ENCODE measurements around the gene ERICH3.

ERICH3 gene

DNA sequence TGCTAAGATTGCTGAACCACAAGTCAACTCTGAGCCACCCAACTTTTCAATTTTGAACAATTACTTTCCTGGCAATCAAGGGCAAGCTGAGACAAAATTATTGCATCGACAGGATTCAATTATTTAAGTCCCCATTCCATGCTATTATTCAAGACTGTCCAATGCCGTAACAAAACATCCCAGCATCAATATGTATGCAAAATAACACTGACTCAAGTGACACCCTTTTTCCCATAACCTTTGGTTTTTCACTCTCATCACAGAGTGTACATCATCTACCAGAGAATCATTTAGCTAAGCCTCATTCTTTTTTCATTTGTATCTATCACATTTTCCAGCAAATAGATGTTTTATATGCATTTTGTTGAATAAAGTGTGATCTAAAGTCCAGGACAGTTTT, 54.6 kb downstream of the ERICH3 start:
- no peak overlapping the region for H3K4me3 ChIP-seq (ENCODE audit: low read length)
- DNase-seq (ENCODE audit: low read depth), result no peak
- TF ChIP-seq, protein P1, sequence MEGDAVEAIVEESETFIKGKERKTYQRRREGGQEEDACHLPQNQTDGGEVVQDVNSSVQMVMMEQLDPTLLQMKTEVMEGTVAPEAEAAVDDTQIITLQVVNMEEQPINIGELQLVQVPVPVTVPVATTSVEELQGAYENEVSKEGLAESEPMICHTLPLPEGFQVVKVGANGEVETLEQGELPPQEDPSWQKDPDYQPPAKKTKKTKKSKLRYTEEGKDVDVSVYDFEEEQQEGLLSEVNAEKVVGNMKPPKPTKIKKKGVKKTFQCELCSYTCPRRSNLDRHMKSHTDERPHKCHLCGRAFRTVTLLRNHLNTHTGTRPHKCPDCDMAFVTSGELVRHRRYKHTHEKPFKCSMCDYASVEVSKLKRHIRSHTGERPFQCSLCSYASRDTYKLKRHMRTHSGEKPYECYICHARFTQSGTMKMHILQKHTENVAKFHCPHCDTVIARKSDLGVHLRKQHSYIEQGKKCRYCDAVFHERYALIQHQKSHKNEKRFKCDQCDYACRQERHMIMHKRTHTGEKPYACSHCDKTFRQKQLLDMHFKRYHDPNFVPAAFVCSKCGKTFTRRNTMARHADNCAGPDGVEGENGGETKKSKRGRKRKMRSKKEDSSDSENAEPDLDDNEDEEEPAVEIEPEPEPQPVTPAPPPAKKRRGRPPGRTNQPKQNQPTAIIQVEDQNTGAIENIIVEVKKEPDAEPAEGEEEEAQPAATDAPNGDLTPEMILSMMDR (IDR thresholded peaks at IDR 0.05; ENCODE audit: insufficient read depth, low read depth, low read length, missing control alignments), result no peak

DNA sequence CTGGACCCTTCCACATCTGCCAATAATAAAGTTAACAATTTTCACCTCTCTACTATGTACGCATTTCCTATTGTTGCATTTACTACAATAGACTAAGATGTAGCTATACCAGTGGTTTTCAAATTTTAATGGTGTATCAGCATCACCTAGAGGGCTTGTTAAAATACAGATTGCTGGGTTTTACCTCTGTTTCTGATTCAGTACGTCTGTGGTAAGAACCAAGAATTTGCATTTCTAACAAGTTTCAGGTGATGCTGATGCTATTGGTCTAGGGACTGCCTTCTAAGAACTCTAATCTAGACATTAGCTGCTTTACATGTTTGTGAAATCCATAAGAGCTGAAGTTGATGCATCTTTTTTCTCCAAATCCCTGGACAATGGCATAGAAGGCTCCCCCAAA, 59.7 kb downstream of the ERICH3 start:
- DNase-seq (ENCODE audit: low read depth), result no peak
- no peak overlapping the region for H3K4me3 ChIP-seq (ENCODE audit: low read length)
- TF ChIP-seq, protein P1 (IDR thresholded peaks at IDR 0.05; ENCODE audit: insufficient read depth, low read depth, low read length, missing control alignments), result no peak

DNA sequence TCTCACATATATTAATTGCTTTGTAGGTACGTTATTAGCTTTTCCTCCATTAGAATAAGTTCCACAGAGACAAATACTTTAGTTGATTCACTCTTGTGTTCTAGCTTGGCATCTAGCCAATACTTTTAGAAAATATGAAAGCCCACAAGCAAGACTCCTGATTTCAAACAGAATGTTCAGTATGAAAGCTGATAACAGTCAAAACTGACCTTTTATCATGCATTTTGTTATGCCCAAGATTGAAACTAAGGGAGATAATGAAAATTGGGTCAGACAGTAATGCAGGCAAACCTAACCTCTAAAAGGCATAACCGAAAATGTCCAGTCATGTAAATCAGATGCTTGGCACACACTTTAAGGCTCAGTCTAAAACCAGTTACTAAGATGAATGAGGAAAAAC, 61.7 kb downstream of the ERICH3 start:
- DNase-seq (ENCODE audit: low read depth), result no peak
- no peak overlapping the region for H3K4me3 ChIP-seq (ENCODE audit: low read length)
- TF ChIP-seq, protein P1 (IDR thresholded peaks at IDR 0.05; ENCODE audit: insufficient read depth, low read depth, low read length, missing control alignments), result no peak

DNA sequence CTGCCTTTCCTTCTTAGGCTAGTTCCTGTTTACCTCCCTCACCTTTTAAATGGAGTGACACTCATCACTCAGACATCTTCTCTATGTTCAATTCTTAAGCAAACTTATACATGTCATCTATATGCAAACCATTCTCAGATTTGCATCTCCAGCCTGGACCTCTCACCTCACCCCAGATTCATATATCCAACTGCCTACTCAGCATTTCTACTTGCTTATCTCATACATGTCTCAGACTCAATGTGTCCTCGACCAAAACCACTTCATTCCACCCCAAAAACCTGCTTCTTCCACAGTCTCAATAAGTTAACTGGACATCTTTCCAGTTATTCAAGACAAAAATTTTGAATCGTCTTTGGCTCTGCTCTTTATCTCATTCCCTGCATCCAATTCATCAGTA, 62.6 kb downstream of the ERICH3 start:
- TF ChIP-seq, protein P1 (IDR thresholded peaks at IDR 0.05; ENCODE audit: insufficient read depth, low read depth, low read length, missing control alignments), result no peak
- no peak for DNase-seq (ENCODE audit: low read depth)
- no peak overlapping the region for H3K4me3 ChIP-seq (ENCODE audit: low read length)

DNA sequence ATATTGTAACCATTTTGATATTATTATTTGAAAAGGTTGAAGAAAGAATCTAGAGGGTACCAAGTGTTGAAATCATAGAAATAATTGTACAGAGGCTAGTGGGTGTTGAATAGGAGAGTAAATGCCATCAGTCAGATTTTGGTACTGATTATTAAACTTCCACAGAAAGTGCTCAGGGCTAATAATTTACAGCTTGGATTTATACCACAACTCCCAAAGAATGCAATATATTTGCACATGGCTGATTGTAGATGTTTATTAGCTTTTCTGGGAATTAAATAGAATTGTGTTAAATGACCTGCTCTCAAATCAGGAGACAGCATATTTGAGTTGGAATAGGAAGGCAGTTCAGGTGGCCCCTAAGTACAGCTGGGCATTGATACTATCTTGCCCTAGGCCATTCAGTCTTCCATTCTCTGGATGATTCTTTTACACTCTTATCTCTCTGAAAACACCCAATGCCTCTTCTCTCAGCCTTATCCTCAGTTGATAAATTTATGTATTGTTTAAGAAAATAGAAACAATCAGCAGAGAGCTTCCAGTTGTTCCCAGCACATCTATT, 63.7 kb downstream of the ERICH3 start:
- no peak for DNase-seq (ENCODE audit: low read depth)
- TF ChIP-seq, protein P1 (IDR thresholded peaks at IDR 0.05; ENCODE audit: insufficient read depth, low read depth, low read length, missing control alignments), result no peak
- no peak overlapping the region for H3K4me3 ChIP-seq (ENCODE audit: low read length)

DNA sequence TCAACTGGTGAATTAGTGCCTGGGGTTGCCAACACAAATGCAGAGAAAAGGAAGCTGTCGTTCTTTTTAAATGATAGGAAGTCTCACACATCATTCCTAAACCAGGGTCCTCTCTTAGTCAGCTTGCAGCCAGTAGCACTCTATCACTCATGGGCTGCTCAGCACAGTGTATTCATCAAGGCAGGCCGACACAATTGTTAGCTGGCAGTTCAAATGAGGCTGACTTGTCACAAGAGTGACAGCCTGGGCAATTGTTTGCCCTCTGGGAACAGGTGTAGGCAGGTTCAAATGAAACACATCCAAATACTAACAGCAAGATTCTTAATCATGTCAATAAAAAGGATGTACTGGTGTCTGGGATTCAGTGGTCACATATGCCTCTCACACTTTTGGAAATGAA, 76.9 kb downstream of the ERICH3 start:
- DNase-seq (ENCODE audit: low read depth), result no peak
- TF ChIP-seq, protein P1 (IDR thresholded peaks at IDR 0.05; ENCODE audit: insufficient read depth, low read depth, low read length, missing control alignments), result no peak
- H3K4me3 ChIP-seq (ENCODE audit: low read length), result no peak overlapping the region
